ENCODE data around the gene PDX1.

DNA sequence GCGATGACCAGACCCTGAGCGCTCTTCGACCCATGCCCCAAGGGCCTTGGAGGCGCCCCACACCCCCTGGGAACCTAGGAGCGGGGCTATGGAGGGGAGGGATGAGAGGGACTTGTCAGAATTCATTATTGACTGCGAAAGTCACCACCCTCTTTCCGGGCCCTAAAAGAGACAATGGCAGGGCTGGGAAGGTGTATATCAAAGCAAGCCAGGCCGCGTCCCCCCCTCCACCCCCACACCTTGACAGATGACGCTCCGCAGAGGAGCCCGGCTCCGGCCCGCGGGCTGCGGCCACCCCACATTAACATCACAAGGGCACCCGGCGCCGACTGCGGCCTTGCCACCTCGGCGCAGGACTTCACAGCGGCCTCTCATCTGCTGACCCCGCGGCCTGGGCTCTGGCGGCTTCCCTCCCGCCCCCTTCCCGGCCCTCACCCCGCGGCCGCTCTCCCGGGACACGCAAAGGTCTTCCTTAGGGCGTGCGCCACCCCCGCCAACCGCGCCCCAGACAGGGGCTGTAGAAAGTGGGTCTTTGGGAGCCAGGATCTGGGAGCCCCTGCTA, 46.9 kb downstream of the PDX1 start:
- TF ChIP-seq, protein P1, sequence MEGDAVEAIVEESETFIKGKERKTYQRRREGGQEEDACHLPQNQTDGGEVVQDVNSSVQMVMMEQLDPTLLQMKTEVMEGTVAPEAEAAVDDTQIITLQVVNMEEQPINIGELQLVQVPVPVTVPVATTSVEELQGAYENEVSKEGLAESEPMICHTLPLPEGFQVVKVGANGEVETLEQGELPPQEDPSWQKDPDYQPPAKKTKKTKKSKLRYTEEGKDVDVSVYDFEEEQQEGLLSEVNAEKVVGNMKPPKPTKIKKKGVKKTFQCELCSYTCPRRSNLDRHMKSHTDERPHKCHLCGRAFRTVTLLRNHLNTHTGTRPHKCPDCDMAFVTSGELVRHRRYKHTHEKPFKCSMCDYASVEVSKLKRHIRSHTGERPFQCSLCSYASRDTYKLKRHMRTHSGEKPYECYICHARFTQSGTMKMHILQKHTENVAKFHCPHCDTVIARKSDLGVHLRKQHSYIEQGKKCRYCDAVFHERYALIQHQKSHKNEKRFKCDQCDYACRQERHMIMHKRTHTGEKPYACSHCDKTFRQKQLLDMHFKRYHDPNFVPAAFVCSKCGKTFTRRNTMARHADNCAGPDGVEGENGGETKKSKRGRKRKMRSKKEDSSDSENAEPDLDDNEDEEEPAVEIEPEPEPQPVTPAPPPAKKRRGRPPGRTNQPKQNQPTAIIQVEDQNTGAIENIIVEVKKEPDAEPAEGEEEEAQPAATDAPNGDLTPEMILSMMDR (IDR thresholded peaks at IDR 0.05): no peak
- no peak for TF ChIP-seq POLR2A (IDR thresholded peaks at IDR 0.05)
